AG04450 (cell line): Measurements from ENCODE around the gene PPP1CA. TPM values are rescaled to one million over a fixed set of nuclear protein-coding genes. Genes with fewer than 3 reads are reported as not detected.

ENCODE experiments used
- CTCF ChIA-PET: fragments of 300-600, 350-600 bp; formaldehyde crosslinking; extraction: SDS; loops from one replicate; lab custom pipeline; 2022; ENCODE audit warnings: antibody characterized with exemption, inconsistent platforms; lab: Charles Lee
- POLR2A ChIA-PET: fragments of 350-600 bp; formaldehyde crosslinking; extraction: SDS; loops from one replicate; lab custom pipeline; 2021; ENCODE audit warnings: antibody characterized with exemption, inconsistent platforms; lab: Yijun Ruan, JAX
- DNase-seq: peaks from one replicate; pipeline ENCODE4 v3.0.0-alpha.2; 2011; ENCODE audit warnings: low read depth, low spot score
- H3K27ac ChIP-seq: one replicate; pipeline ENCODE4 v1.5.1; 2012; ENCODE audit warnings: low read depth, low read length, control low read depth
- H3K27me3 ChIP-seq: one replicate; pipeline ENCODE4 v1.6.0; 2012; ENCODE audit warnings: low read length; ENCODE audit not compliant: control insufficient read depth, insufficient read depth
- H3K4me3 ChIP-seq: 2 replicates; pipeline ENCODE4 v1.5.1; 2011; ENCODE audit warnings: mild to moderate bottlenecking, low read depth, low read length, control low read depth
- H3K9me3 ChIP-seq: 2 replicates; pipeline ENCODE4 v1.5.1; 2012; ENCODE audit warnings: low read length; ENCODE audit not compliant: control insufficient read depth, insufficient read depth
- polyA plus RNA-seq: library from polyadenylated mRNA; depleted of rRNA; stranded (reverse); fragments of >200 nt; gene quantifications from 2 replicates; pipeline ENCODE4 v1.2.3, GENCODE V29; 2011; rRNA removed
- small RNA-seq: library from RNA; depleted of rRNA; stranded (forward); fragments of <200 nt; gene quantifications from one replicate; pipeline ENCODE3, GENCODE V24; 2012; ENCODE audit warnings: low read depth; ENCODE audit not compliant: insufficient read length
- TF ChIP-seq, protein P1 (sequence below): IDR thresholded peaks from 2 replicates; pipeline ENCODE4 v1.5.1; 2011; ENCODE audit warnings: low read depth, low read length, control low read depth, inconsistent platforms

PPP1CA gene
- polyA plus RNA-seq, 1 experiment, result 116 TPM

DNA sequence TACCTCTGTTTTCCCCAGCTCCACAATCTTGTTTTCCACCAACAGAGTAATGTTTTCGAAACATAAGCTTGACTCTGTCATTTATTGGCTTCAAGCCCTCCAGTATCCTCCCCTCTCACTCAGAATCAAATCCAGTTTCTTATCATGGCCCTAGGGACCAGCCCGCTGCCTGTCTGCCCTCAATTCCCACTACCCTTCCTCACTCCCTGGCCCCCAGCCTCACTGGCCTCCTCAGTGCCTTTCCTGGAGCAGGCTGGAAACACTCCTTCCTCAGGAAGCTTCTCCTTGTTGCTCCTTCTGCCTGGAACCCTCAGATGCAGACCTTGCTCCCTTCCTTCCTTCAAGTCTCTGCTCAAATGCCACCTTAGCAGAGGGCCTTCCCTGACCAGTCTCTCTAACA is 52.2 kb downstream of the PPP1CA start:
- no peak overlapping the region for H3K27ac ChIP-seq
- no peaks in the 10 kb centered on the region for H3K27me3 ChIP-seq
- POLR2A ChIA-PET, result no interaction called here
- DNase-seq, result no peak
- TF ChIP-seq, protein P1, sequence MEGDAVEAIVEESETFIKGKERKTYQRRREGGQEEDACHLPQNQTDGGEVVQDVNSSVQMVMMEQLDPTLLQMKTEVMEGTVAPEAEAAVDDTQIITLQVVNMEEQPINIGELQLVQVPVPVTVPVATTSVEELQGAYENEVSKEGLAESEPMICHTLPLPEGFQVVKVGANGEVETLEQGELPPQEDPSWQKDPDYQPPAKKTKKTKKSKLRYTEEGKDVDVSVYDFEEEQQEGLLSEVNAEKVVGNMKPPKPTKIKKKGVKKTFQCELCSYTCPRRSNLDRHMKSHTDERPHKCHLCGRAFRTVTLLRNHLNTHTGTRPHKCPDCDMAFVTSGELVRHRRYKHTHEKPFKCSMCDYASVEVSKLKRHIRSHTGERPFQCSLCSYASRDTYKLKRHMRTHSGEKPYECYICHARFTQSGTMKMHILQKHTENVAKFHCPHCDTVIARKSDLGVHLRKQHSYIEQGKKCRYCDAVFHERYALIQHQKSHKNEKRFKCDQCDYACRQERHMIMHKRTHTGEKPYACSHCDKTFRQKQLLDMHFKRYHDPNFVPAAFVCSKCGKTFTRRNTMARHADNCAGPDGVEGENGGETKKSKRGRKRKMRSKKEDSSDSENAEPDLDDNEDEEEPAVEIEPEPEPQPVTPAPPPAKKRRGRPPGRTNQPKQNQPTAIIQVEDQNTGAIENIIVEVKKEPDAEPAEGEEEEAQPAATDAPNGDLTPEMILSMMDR, result no peak
- CTCF ChIA-PET, result interaction anchor here (0.6 to 19.6 kb wide), 5 partner anchors 13 to 427 kb away, joined by 3 to 716 read pairs (median 23); partner anchors contain the start of genes CLCF1 and RAD9A
- no peaks in the 10 kb centered on the region; the same call in 1 of the 2 replicates for H3K9me3 ChIP-seq
- no peak overlapping the region for H3K4me3 ChIP-seq

DNA sequence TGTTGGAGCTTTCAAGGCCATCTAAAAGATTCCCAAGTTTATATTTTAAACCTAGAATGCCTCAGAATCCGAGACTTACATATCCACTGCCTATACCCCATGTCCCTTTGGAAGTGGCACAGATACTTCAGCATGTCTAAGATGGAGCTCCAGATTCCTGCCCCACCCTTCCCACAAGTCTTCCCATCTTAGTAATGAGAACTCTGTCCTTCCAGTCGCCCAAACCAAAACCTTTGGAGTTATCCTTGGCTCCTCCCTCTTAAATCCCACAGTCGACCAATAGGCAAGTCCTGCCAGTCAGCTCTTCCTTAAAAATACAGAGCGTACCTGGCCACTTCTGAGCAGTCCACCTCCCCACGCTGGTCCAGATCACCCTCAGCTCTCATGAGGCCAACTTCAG is 52.6 kb downstream of the PPP1CA start:
- no peak for DNase-seq
- Histone ChIP-seq H3K9me3 (no peaks in the 10 kb centered on the region; the same call in 1 of the 2 replicates), H3K4me3 (no peak overlapping the region), H3K27ac (no peak overlapping the region), H3K27me3 (no peaks in the 10 kb centered on the region)
- CTCF ChIA-PET, result interaction anchor here (0.6 to 19.6 kb wide), 6 partner anchors 14 to 426 kb away, joined by 3 to 716 read pairs (median 13); partner anchors contain the start of genes CLCF1 and RAD9A
- TF ChIP-seq, protein P1, result no peak
- POLR2A ChIA-PET, result no interaction called here

Small RNA genes within 50 kb of the gene (small RNA-seq; reads per million reads assigned to genes)
- gene RN7SKP239 (not detected), gene RNU6-1238P (not detected)

Other genes starting within 250 kb of the PPP1CA start
- 17.3 and 20.2 TPM in 2 replicates for gene GRK2, start 135.4 kb downstream of the PPP1CA start, polyA plus RNA-seq
- 14.4 and 18.4 TPM in 2 replicates for gene ANKRD13D, start 112.6 kb downstream of the PPP1CA start, polyA plus RNA-seq
- 16.5 and 20.0 TPM in 2 replicates for gene SSH3, start 98.3 kb downstream of the PPP1CA start, polyA plus RNA-seq
- 45.9 and 70.6 TPM in 2 replicates for gene POLD4, start 48.3 kb downstream of the PPP1CA start, polyA plus RNA-seq
- gene CLCF1, start 28.3 kb downstream of the PPP1CA start, polyA plus RNA-seq, result 11.4 and 12.4 TPM in 2 replicates
- 3.2 and 4.1 TPM in 2 replicates for gene RAD9A, start 9.9 kb downstream of the PPP1CA start, polyA plus RNA-seq
- gene TBC1D10C, start 2.2 kb upstream of the PPP1CA start, polyA plus RNA-seq, result not detected in 2 replicates
- 0.07 and 0.09 TPM in 2 replicates for gene CARNS1, start 13.8 kb upstream of the PPP1CA start, polyA plus RNA-seq
- gene RPS6KB2, start 26.6 kb upstream of the PPP1CA start, polyA plus RNA-seq, result 36.0 and 37.7 TPM in 2 replicates
- 0.07 and 0.12 TPM in 2 replicates for gene PTPRCAP, start 35.8 kb upstream of the PPP1CA start, polyA plus RNA-seq
- 69.8 and 96.0 TPM in 2 replicates for gene CORO1B, start 41.6 kb upstream of the PPP1CA start, polyA plus RNA-seq
- gene GPR152, start 50.9 kb upstream of the PPP1CA start, polyA plus RNA-seq, result not detected in 2 replicates
- gene CABP4, start 53.5 kb upstream of the PPP1CA start, polyA plus RNA-seq, result not detected in 2 replicates
- gene TMEM134, start 67.4 kb upstream of the PPP1CA start, polyA plus RNA-seq, result 14.7 and 22.5 TPM in 2 replicates
- gene AIP, start 81.2 kb upstream of the PPP1CA start, polyA plus RNA-seq, result 55.3 and 75.7 TPM in 2 replicates
- gene PITPNM1, start 103.5 kb upstream of the PPP1CA start, polyA plus RNA-seq, result 6.4 and 8.6 TPM in 2 replicates
- gene CDK2AP2, start 106.3 kb upstream of the PPP1CA start, polyA plus RNA-seq, result 11.7 and 17.2 TPM in 2 replicates
- not detected in 2 replicates for gene CABP2, start 121.6 kb upstream of the PPP1CA start, polyA plus RNA-seq
- 716 and 965 TPM in 2 replicates for gene GSTP1, start 182.0 kb upstream of the PPP1CA start, polyA plus RNA-seq
- 79.5 and 89.9 TPM in 2 replicates for gene NDUFV1, start 205.1 kb upstream of the PPP1CA start, polyA plus RNA-seq
- gene NUDT8, start 228.1 kb upstream of the PPP1CA start, polyA plus RNA-seq, result 0.40 and 0.84 TPM in 2 replicates
- gene TBX10, start 237.9 kb upstream of the PPP1CA start, polyA plus RNA-seq, result not detected in 2 replicates
- gene ACY3, start 248.9 kb upstream of the PPP1CA start, polyA plus RNA-seq, result not detected in 2 replicates